GM10847 (cell line): Measurements from ENCODE around the gene MAIP1.

Experiments used
- POLR2A ChIP-seq: IDR thresholded peaks from 2 replicates; pipeline ENCODE4 v1.6.1; 2011; ENCODE audit not compliant: insufficient read length; ENCODE audit errors: extremely low read depth

Gene MAIP1, protein sequence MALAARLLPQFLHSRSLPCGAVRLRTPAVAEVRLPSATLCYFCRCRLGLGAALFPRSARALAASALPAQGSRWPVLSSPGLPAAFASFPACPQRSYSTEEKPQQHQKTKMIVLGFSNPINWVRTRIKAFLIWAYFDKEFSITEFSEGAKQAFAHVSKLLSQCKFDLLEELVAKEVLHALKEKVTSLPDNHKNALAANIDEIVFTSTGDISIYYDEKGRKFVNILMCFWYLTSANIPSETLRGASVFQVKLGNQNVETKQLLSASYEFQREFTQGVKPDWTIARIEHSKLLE

DNA sequence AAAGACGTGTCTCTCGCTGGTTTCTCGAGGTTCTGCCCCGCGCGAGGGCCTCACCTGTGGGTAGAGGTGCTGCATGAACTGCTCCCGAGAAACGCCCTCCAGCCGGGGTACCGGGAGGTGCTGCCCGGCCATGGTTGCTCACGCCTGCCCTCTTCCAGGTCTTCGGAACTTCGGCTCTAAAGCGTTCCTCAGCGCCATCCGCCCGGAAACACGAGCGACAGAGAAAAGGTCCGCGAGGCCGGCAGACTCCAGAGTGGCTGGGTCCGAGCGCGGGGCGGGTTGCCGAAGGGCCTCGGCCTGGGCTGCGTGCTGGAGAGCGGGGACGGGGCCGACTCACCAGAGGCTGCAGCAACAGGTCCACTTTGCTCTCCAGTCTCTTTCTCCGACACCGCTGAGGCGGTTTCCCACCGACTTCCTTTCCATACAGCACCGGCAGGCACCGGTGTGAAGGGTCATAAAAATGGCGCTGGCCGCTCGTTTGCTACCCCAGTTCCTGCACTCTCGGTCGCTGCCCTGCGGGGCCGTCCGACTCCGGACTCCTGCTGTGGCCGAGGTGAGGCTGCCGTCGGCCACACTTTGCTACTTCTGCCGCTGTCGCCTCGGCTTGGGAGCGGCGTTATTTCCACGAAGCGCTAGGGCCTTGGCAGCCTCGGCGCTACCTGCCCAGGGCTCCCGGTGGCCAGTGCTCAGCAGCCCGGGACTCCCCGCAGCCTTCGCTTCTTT, at the start of gene MAIP1, which contains the start of gene TYW5:
Gene MAIP1 (plus strand): TSS at position 244 of the 723 bp plus-strand sequence. CDS start 217 bp downstream, at position 461.
Gene TYW5 (minus strand): TSS at position 153 of the 723 bp plus-strand sequence. CDS start 21 bp downstream, at position 132.
- peak; percentile 67 for TF ChIP-seq POLR2A

DNA sequence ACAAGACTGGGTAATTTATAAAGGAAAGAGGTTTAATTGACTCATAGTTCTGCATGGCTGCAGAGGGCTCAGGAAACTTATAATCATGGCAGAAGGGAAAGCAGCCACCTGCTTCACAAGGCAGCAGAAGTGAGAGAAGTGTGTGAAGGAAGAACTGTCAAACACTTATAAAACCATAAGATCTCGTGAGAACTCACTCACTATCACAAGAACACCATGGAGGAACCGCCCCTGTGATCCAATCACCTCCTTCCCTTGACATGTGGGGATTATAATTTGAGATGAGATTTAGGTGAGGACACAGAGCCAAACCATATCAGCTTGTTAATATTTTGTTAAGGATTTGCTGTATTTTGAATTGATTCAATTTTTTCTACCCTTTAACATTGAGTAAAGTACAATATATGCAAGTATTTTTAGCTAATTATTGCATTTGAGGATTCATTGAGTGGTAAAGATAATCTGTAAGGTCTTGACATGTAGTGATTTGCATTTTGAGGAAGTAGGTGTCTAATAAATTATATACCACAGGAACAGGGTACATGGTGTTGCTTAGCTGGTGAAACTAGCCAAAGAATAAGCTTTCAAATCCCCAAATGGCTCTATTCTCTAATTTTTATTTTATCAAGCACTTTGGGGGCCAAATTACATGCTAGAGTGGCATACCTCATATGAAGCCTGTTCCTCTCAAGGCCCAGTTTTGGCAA, 48.2 kb upstream of the MAIP1 start:
- no peak for TF ChIP-seq POLR2A

DNA sequence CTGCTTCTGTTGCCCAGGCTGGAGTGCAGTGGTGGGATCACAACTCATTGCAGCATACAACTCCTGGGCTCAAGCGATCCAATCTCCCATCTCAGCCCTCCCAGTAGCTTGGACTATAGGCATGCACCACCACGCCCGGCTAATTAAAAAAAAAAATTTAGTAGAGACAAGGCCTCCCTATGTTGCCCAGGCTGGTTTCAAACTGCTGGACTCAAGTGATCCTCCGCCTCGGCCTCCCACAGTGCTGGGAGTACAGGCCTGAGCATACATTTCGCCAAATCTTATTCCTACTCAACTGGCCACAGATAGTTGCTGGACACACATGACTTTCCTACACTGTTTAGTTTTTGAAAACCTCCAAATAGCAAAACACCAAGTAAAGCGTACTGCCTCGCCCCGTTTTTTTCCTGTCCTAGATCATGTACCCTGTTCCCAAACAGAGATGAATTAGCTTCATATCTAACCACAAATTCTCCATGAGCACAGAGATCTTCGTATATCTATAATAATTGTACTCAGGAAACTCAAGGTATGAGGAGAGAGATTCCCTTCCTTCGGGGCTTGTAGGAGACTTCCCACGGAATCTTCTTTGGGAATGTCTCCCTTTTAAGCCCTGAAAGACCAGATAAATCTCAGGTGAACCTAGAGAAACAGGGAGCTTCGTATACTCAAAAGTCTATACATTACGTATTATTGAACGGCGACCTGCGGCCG, 44.9 kb upstream of the MAIP1 start:
- no peak for TF ChIP-seq POLR2A

DNA sequence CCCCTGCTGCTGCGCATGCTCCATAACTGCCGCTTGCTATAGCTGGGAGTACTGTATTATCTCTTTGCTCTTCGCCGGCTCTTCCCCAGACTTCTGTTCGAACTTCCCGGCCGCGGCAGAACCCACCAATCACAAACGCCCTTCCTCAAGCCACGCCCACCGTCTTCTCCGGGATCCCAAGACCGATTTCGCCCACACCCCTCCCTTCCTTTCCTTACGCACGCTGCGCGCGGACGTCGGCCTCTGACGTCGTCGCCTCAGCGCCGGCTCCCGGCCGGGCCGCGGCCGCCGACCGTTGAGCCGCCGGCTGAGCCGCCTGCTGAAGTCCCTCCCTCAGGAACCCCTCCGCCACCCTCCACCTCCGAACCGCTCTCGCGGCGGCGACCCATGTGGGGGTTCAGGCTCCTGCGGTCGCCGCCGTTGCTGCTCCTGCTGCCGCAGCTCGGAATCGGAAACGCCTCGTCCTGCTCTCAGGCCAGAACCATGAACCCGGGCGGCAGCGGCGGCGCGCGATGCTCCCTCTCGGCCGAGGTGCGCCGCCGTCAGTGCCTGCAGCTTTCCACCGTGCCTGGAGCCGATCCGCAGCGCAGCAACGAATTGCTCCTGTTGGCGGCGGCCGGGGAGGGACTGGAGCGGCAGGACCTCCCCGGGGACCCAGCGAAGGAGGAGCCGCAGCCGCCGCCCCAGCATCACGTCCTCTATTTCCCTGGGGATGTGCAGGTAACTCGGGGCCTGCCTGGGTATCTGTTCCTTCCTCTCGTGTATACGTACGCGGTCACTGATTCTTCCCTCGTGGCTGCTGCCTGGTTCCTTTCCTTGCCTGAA, 44.1 kb upstream of the MAIP1 start, which contains the start of gene C2orf69:
Gene C2orf69 (plus strand): TSS at position 242 of the 825 bp plus-strand sequence. CDS start 146 bp downstream, at position 388.
- peak; percentile 83 for TF ChIP-seq POLR2A

DNA sequence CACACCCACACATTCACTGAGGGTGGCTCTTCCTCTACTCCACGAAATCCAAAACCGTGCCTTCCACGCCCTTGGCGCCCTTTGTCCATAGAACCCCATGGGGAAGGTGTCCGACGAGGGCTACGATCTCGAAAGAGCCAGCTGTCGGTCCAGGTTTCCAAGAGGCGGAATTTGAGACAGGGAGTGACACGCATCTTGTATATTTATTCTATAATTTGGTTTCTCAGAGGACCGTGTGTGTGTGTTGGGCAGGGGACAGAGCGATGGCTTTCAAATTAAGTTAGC, 43.6 kb upstream of the MAIP1 start:
- no peak for TF ChIP-seq POLR2A

DNA sequence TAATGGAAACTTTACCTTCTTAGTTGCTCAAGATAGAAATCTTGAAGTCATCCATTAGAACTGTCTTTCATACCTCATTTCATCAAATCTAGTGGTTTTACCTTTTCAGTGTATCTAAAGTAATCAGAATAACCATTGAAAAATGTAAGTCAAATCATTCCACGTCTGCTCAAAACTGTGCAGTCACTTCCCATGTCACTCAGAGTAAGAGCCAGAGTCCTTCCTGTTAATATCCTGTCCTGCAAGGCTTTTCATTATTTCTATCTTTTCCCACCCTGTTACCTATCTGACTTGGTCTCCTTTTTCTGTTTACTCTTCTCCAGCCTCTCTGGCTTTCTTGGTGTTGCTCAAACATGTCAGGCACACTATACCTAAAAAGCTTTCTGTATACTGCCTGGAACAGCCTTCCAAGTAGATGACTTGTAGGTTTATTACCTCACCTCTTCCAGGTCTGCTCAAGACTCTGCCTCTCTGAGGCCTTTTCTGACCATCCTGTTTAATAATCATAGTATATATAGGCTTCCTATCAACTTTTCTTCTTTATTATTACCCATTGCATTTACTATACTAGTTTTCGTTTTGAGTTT, 40.9 kb upstream of the MAIP1 start:
- TF ChIP-seq POLR2A = no peak

DNA sequence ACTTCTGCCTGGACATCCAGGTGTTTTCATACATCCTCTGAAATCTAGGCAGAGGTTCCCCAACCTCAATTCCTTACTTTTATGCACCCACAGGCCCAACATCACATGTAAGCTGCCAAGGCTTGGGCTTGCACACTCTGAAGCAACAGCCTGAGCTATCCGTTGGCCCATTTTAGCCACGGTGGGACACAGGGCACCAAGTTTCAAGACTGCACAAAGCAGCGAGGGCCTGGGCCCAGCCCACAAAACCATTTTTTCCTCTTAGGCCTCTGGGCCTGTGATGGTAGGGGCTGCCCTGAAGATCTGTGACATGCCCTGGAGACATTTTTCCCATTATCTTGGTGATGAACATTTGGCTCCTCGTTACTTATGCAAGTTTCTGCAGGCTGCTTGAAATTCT, 38.4 kb upstream of the MAIP1 start:
- TF ChIP-seq POLR2A = no peak

DNA sequence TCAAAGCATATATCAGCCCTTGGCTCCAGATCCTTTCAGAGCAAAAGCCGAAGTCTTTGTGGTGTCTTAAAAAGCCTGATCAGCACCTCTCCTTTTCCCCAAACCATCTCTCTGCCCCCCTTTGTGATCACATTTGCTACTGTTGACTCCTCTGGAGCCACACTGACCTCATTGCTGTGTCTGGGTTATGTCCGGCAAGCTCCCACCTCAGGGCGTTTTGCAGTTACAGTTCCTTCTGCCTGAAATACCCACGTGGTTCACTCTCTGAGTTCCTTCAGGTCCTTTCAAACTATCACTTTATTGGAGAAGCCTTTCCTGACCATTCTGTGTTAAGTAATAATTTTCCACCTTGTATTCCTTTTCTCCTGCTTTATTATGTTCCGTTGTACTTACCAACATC, 32.5 kb upstream of the MAIP1 start:
- no peak for TF ChIP-seq POLR2A

DNA sequence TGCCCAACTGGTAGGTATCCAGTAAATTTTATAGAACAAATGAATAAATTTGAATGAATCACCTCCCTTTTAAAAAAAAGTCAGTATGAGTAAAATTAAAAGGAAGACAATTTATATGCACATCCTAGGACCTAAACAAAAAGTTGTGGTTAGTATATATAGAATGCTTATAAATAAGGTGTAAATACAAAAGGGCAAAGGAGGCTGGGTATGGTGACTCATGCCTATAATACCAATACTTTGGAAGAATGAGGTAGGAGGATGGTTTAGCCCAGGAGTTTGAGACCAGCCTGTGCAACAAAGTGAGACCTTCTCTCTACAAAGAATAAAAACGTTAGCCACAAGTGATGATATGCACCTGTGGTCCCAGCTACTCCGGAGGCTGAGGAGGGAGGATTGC, 31.5 kb upstream of the MAIP1 start:
- TF ChIP-seq POLR2A = no peak

DNA sequence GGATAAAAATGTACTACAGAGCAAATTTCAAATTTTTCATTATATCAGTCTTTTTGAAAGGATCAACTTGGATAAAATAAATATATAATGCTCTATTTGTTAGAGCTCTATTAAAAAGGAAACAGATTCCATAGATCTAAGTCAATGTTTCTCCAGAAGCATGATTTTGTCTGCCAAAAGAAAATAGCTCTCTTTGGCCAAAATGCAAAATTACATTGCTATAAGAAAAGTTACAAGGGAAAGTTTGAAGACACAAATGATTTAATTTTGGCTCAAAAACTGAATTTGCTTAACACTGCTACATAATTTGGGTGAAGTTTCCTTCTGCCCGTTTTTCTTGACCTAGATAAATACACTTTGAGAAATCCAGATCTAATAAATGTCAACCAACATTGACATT, 28.6 kb upstream of the MAIP1 start:
- no peak for TF ChIP-seq POLR2A

DNA sequence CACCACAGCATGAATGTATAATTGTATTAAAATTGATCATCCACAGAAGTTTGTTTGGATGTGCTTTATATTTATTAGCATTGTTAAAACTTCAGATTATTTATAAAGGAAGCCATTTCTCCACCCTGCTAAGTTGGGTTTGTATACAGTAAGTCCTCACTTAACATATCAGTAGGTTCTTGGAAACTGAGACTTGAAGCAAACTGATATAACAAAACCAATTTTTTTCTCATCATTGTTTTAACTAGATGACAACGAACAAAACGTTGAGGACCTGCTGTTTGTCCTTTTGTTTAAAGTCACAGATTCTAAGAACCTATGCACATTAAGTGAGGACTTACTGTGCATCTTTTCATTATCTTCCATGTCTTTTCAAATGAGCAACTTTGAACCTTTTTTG, 27.2 kb upstream of the MAIP1 start:
- TF ChIP-seq POLR2A = no peak

DNA sequence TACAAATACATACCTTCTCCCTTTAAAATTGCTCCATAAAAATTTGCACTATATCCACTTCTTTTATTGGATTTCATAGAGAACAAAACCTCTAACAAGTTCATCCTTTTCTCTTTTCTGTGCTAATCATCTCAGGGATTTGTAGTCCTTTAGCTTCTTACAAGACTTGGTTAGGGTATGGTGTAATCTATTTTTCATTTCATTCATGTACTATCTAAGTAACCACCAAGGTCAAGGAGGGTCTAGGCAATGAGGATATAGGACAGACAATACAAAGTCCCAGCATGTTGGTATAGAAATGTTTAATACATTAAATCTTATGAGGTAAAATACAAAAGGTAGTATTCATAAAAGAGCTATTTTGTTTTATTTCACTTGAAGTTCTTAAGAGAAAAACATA, 26.8 kb upstream of the MAIP1 start:
- TF ChIP-seq POLR2A = no peak

DNA sequence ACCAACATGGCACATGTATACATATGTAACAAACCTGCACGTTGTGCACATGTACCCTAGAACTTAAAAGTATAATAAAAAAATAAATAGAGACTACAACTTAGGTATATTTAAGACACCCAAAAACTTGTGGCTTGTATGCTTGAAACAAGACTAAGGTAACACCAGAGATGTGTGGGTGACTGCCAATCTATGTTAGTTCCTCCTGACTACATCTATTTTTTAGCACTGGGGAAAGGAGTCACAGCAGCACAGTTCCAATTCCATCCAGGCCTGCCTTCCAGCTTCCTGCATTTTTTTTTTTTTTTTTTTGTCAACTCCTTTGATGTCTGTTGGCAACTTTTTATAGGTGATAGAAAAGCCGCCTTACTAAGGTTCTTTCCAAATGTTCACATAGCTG, 26.1 kb upstream of the MAIP1 start:
- TF ChIP-seq POLR2A = no peak

DNA sequence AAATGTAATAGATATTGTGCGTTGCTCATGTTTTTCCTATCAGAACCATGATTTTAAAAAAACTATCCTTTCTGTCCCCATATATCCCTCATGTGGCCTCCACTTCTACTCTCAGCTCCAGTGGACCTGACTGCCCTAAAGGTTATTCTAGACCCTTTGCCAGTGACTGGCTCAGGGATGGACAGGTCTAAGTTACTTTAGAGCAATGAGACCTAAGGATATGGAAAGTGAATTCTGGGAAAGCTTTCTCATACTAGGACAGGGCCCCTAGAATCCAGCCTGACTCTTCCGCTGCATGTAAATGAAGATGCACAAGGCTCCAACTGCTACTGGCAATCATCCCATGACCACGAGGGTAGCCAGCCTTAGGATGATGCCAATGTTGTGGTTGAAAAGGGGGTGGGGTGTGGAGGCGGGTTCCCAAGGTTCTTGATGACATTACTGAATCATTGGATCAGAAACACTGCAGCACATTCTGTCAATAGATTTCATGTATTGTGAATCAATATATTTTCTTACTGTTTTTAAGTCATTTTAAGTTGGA, 23.0 kb upstream of the MAIP1 start:
- TF ChIP-seq POLR2A = no peak
